T-helper 17 cell (primary cell): ENCODE measurements around the gene SLC7A6. TPM values are rescaled to one million over a fixed set of nuclear protein-coding genes. Genes with fewer than 3 reads are reported as not detected.

Experiments used
- ATAC-seq: fragments of 150-1000 bp; cut with Tn5 transposase; 2 replicates; pipeline ENCODE4 v1.10.0; 2021; ENCODE audit warnings: mild to moderate bottlenecking, moderate library complexity
- DNase-seq, 3 donors: peaks; one replicate each; pipeline versions ENCODE4 v3.0.0 to v3.0.0-alpha.2; 2020 to 2021
- H3K9me3 ChIP-seq: one replicate; pipeline ENCODE4 v1.7.0; 2013; ENCODE audit warnings: low read length, mild to moderate bottlenecking; ENCODE audit not compliant: control insufficient read depth, poor library complexity, severe bottlenecking
- H3K27ac Mint-ChIP-seq: one replicate; pipeline ENCODE4 v1.8.0; 2022; ENCODE audit warnings: mild to moderate bottlenecking, moderate library complexity, mixed read lengths
- H3K27me3 Mint-ChIP-seq: one replicate; pipeline ENCODE4 v1.8.0; 2022; ENCODE audit warnings: mixed read lengths
- H3K36me3 Mint-ChIP-seq: one replicate; pipeline ENCODE4 v1.8.0; 2022; ENCODE audit warnings: low read depth, mixed read lengths
- H3K4me1 Mint-ChIP-seq: one replicate; pipeline ENCODE4 v1.8.0; 2022; ENCODE audit warnings: mild to moderate bottlenecking, mixed read lengths
- H3K4me3 Mint-ChIP-seq: one replicate; pipeline ENCODE4 v1.8.0; 2022; ENCODE audit warnings: mild to moderate bottlenecking, moderate library complexity, mixed read lengths
- total RNA-seq, 4 donors: library from RNA in 2 of 4; stranded (reverse) in 2 of 4; gene quantifications; one replicate each; pipeline ENCODE4 v1.2.3 and lab custom pipeline; 2022 to 2026

The SLC7A6 gene
- total RNA-seq (100 to 1,000 TPM; 148 to 171 TPM), total RNA-seq (lab: John Stamatoyannopoulos, UW) (168 to 220 reads per million in 2 donors)

DNA sequence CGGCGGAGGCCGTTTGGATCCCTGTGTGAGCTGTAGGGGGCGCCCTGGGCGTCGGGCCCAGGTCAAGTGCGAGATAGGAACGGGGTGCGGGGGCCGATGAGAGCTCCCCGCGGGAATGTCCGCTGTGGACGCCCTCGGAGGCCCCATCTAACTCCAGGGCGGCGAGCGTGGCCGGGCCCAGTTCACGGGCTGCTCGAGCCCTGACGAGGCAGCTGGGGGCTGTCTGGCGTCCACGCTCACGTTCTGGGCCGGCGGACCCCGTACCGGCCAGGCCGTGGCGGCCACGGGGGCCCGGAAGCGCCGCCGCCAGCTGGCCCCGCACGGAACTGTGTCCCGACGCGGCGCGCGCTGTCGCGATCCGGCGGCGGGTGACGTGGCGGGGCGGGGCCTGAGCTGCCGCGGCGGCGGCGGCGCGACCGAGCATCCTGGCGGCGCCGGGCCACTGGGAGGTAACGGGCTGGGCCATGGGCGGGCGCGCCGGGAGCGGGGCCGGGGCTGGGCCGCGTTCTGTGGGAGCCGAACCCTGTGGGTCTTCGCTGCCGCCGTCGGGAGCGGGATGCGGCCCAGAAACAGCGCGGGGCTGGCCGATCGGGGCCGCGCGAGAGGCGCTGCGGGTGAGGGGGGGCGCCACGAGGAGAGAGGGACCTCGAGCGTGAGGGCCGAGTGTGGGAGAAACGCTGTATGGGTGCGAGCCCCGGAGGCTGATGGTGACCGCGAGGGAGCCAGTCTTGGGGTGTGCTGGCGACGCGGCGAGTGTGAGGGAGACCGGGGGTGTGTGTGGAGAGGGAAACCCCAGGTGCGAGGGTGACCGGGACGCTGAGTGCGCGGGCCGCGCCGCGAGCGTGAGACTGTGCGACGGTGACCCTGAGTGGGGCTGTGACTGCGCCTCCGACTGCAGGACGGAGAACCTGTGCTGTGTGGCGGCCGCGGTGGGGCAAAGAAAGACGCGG, at the start of gene SLC7A6:
Gene SLC7A6 (plus strand): TSS at position 399 of the 950 bp plus-strand sequence. CDS start 10,201 bp downstream, outside the sequence.
- ATAC-seq (peak; percentile 76), DNase-seq (peak; percentile 77 to 87 (median 82))
- Mint-ChIP-seq H3K36me3 (peaks cover 3% of the 10 kb centered on the region), H3K27me3 (no peaks in the 10 kb centered on the region), H3K27ac (peak within 1 kb of the TSS; percentile 95), H3K4me3 (peak within 1 kb of the TSS; percentile 97), H3K4me1 (peaks cover 54% of the 10 kb centered on the region)
- no peaks in the 10 kb centered on the region for H3K9me3 ChIP-seq

GRCh38 chr16:68214726-68215125, 49.6 kb upstream of the SLC7A6 start:
- no peak for ATAC-seq
- H3K9me3 ChIP-seq = no peaks in the 10 kb centered on the region
- Mint-ChIP-seq H3K27me3 (no peaks in the 10 kb centered on the region), H3K27ac (peak overlapping the region; percentile 78), H3K36me3 (peaks cover 5% of the 10 kb centered on the region), H3K4me3 (no peak overlapping the region), H3K4me1 (peaks cover 26% of the 10 kb centered on the region)
- DNase-seq = no peak

DNA sequence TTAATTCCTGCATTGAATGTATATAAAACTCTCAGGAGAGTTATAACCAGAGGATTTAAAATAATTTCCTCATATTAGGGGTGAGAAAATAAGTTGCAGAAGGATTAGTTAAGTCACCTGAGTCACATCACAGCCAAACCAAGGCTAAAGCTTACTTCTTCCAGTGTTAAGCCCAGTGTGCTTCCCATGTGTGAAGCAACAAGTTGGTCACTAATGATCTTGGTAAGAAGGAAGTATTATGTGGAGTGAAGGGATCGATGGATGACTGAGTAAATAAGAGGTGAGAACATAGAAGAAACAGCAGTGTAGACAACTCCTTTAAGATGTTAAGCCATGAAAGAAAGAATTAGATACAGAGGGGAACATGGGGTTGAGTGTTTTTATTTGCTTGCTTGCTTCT, 49.0 kb upstream of the SLC7A6 start:
- DNase-seq = no peak
- Mint-ChIP-seq H3K36me3 (peaks cover 5% of the 10 kb centered on the region), H3K27ac (peak overlapping the region; percentile 78), H3K4me3 (no peak overlapping the region), H3K27me3 (no peaks in the 10 kb centered on the region), H3K4me1 (peaks cover 24% of the 10 kb centered on the region)
- ATAC-seq = no peak
- H3K9me3 ChIP-seq = no peaks in the 10 kb centered on the region

DNA sequence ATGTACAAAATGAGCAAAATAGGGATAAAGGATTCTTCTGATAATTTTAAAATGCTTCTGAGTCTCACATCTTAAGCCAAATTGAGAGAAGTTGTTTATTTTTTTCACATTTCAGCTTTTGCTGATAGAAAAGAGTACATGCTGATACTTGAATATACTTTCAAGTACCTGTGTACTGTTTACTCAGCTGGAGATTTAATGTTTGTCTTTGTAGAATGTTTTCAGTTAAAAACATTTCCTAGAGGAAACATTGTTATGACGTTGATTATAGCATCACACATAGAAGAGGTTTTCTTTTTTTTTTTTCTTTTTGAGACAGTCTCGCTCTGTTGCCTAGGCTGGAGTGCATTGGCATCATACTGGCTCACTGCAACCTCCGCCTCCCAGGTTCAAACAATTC, 48.1 kb upstream of the SLC7A6 start:
- H3K27me3 Mint-ChIP-seq = no peaks in the 10 kb centered on the region
- no peak for ATAC-seq
- no peak overlapping the region for H3K4me3 Mint-ChIP-seq
- DNase-seq = no peak
- peaks cover 21% of the 10 kb centered on the region for H3K4me1 Mint-ChIP-seq
- H3K9me3 ChIP-seq = no peaks in the 10 kb centered on the region
- H3K36me3 Mint-ChIP-seq = peaks cover 5% of the 10 kb centered on the region
- peak overlapping the region; percentile 78 for H3K27ac Mint-ChIP-seq

DNA sequence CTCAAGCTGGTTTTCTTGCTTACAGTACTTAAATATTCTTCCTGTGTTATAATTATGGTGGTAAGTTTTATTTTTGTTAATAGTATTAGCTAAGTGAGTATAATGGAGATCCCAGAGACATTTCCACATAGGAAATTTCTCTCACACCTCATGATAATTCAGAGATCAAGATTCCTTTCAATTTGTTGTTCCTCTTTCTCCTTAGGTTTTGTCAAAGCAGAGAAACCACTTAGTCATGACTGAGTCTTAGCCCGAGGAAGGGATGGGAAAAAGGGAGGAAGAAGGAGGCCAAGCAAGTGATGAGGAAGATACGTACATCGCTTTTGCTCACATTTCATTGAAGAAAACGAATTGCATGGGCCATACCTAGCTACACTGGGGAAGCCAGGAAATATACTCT, 46.8 kb upstream of the SLC7A6 start:
- ATAC-seq (no peak), DNase-seq (no peak)
- no peaks in the 10 kb centered on the region for H3K9me3 ChIP-seq
- Mint-ChIP-seq H3K36me3 (peaks cover 5% of the 10 kb centered on the region), H3K27ac (no peak overlapping the region), H3K27me3 (no peaks in the 10 kb centered on the region), H3K4me1 (peaks cover 11% of the 10 kb centered on the region), H3K4me3 (no peak overlapping the region)

- Mint-ChIP-seq H3K36me3 (peaks cover 5% of the 10 kb centered on the region), H3K27ac (peak overlapping the region; percentile 72), H3K4me1 (peaks cover 11% of the 10 kb centered on the region), H3K4me3 (no peak overlapping the region), H3K27me3 (no peaks in the 10 kb centered on the region)
- ATAC-seq (no peak), DNase-seq (no peak)
- H3K9me3 ChIP-seq = no peaks in the 10 kb centered on the region
Observed at GRCh38 chr16:68219725-68220351, 44.5 kb upstream of the SLC7A6 start.

DNA sequence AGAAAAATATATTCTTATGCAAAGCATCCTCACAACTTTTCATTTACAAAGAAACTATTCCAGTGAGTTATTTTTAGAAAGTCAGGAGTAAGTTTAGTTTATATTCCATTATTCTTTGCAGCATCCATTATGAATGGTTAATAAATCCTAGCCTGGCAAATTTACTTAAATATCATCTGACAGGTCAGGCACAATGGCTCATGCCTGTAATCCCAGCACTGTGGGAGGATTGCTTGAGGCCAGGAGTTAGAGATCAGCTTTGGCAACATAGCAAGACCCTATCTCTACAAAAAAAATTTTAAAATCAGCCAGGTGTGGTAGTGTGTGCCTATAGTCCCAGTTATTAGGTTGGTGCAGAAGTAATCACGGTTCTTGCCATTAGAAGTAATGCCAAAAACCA, 41.3 kb upstream of the SLC7A6 start:
- Mint-ChIP-seq H3K36me3 (no peaks in the 10 kb centered on the region), H3K27me3 (no peaks in the 10 kb centered on the region), H3K4me3 (no peak overlapping the region), H3K27ac (no peak overlapping the region), H3K4me1 (peaks cover 22% of the 10 kb centered on the region)
- H3K9me3 ChIP-seq = no peaks in the 10 kb centered on the region
- no peak for DNase-seq
- ATAC-seq = no peak

GRCh38 chr16:68226116-68226515, 38.2 kb upstream of the SLC7A6 start:
- peaks cover 22% of the 10 kb centered on the region for H3K4me1 Mint-ChIP-seq
- H3K36me3 Mint-ChIP-seq = no peaks in the 10 kb centered on the region
- no peak for DNase-seq
- H3K27ac Mint-ChIP-seq = peak overlapping the region; percentile 47
- no peaks in the 10 kb centered on the region for H3K9me3 ChIP-seq
- no peak for ATAC-seq
- H3K27me3 Mint-ChIP-seq = no peaks in the 10 kb centered on the region
- no peak overlapping the region for H3K4me3 Mint-ChIP-seq

DNA sequence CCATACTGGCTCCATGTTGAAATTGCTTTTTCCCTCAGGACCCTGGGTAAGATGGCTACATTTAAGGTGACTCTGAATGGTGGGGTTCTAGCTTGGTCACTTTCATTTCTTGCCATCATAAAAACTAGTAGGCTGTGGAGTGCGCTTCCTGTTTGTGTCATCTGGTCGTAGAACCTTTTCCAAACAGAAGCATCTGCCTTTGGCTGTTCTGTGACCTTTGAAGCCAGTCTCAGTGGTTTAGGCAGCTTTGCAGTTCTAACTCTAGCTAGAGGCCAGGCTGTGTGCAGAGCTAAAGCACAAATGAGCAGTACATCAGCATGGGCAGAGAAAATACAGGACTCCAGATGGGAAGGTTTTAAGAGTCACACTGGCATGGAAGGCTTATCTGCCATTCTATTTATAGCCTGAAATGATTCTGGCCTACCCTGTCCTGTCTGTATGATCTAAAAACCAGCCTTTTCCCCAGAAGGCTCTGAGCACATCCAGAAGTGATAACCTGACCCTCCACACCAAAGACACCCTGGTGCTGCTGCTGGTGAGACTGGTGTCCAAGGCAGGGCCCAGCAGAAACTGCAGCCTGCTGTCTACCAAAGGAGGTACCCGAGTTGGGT, 37.0 kb upstream of the SLC7A6 start:
- Mint-ChIP-seq H3K4me1 (peaks cover 22% of the 10 kb centered on the region), H3K27ac (peak overlapping the region; percentile 47), H3K36me3 (no peaks in the 10 kb centered on the region), H3K27me3 (no peaks in the 10 kb centered on the region), H3K4me3 (no peak overlapping the region)
- DNase-seq (no peak), ATAC-seq (peak; percentile 20)
- no peaks in the 10 kb centered on the region for H3K9me3 ChIP-seq

DNA sequence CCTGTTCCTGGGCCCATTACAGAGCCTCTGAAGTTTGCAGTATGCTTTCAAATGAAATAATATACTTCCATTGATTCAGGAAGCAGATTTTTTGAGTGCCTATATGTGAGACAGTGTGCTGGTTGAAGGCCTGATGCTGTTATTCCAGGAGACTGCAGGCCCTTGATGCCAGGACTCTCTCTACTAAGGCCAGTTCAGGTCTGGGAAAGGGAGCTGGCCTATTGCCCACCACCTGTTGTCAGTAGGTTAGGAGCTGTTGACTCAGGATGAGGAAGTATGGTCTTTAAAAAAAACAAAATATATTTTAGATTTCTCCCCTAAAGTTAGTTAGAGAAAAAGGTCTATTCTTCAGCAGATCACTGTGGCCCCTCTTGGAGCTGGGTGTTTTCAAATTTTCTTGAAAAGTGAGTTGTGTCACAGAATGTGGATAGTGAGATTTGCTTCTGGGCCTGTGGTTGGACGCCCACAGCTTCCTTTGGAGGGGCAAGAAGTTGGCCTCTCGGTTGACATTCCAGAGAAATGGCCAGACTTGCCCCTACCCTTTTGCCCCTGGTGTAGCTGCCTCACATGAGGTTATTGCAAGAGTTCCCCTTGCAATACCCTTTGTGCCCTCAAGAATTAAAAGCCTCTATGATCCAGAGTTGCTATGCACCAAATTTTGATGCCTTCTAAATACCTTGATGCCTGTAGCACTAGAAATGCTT, 36.3 kb upstream of the SLC7A6 start:
- DNase-seq = no peak
- peaks cover 22% of the 10 kb centered on the region for H3K4me1 Mint-ChIP-seq
- ATAC-seq = no peak
- H3K9me3 ChIP-seq = no peaks in the 10 kb centered on the region
- H3K27ac Mint-ChIP-seq = peak overlapping the region; percentile 47
- H3K4me3 Mint-ChIP-seq = no peak overlapping the region
- no peaks in the 10 kb centered on the region for H3K27me3 Mint-ChIP-seq
- no peaks in the 10 kb centered on the region for H3K36me3 Mint-ChIP-seq

DNA sequence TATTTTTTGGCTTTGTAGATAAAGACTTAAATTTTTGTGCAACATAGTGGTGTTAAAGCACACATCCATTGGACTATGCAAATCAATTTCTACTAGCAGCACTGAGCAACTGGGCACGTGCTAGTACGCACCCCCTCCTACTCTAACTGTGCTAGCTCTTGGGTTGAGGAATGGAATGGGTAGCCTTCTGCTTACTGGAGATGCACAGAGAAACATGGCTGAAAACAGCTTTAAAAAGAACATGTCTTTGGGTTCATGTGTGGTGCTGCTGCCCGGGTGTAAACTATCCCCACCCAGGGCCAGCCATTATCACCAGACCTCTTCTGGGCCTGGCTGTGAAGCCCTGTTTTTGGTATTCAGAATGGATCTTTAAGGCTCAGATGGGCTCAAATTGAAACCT, 35.7 kb upstream of the SLC7A6 start:
- H3K36me3 Mint-ChIP-seq = no peaks in the 10 kb centered on the region
- no peak overlapping the region for H3K27ac Mint-ChIP-seq

DNA sequence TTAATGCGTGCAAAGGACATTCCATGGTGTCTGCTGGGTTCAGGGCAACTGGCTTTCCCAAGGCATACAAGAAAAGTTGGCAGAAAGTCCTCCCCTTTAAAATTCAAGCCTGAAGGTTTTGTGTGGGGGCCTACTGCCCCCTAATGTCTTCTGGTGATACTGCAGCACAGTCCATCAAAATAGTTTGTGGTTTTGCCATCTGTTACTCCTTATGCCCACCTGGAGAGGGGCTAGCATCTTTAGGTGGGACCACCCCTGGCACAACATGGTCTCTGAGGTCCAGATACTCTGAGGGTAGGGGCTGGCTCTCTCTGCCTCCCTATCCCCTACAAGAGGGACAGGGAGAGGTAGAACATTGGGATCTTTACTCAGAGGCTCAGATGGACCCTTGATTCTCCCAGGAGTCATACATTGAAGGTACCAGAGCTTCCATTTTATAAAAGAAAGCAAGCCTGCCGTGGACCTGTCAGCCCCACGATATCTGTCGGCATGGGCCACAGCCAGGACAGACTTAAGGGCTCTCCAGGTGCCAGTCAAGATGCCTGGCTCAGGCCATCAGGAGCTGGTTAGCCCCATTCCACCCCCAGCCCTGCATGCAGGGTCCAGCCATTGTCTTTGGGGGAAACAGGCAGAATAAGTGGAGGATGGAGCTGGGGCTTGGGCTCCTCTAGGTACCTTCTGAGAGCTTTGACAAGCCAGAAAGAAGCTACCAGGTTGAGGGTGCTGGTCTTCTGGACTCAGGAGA, 34.7 kb upstream of the SLC7A6 start:
- peak; percentile 52 for ATAC-seq

More for the DNA sequence above, 35.7 kb upstream of the SLC7A6 start:
- Mint-ChIP-seq H3K4me1 (peaks cover 26% of the 10 kb centered on the region), H3K27me3 (no peaks in the 10 kb centered on the region), H3K4me3 (no peak overlapping the region)
- ATAC-seq (no peak), DNase-seq (no peak)
- H3K9me3 ChIP-seq = no peaks in the 10 kb centered on the region

More for the DNA sequence above, 34.7 kb upstream of the SLC7A6 start:
- Mint-ChIP-seq H3K4me3 (no peak overlapping the region), H3K27me3 (no peaks in the 10 kb centered on the region), H3K27ac (peak overlapping the region; percentile 3), H3K4me1 (peaks cover 28% of the 10 kb centered on the region), H3K36me3 (no peaks in the 10 kb centered on the region)
- no peaks in the 10 kb centered on the region for H3K9me3 ChIP-seq
- no peak for DNase-seq
